HG03025 (cell line): Measurements from ENCODE around the gene ABCF2.

Source experiments
- ATAC-seq: cut with Tn5 transposase; IDR thresholded peaks from one replicate; pipeline ENCODE4 v1.9.1; 2021; ENCODE audit warnings: mild to moderate bottlenecking, moderate library complexity; ENCODE audit not compliant: unreplicated experiment, low FRiP score

ABCF2 gene

DNA sequence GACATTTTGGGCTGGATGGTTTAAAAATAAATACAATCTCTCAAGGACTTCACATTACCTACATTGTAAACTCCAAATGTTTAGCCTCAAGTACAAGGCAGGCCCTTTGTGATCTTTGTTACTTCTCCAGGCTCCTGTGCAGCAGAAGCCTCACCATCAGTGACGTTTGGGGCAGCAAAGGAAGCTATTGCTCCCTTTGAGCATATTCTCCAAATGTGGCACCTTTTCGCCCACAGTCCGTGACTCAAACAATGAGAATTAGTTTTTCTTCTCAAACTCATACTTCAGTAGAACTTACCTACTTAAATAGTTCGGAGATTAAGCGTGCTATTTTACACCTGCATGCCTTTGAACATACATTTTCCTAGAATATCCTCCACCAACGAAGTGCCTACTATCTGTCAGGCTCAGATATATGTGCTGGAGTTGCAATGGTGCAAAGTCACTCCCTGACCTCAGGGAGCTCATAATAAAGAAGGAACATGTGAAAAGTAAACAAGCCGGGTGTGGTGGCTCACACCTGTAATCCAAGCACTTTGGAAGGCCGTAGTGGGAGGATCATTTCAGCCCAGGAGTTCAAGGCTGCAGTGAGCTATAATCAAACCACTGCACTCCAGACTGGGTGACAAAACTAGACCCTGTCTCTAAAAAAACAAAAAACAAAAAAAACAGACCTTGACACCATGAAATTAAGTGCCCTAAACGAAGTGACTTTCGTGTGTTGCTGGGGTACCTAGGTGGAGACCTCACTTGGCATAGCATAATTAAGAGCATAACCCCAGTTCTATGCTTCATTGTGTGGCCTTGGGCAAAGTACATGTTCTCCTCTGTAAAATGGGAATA, 1.2 kb upstream of the ABCF2 start:
- ATAC-seq = no peak

DNA sequence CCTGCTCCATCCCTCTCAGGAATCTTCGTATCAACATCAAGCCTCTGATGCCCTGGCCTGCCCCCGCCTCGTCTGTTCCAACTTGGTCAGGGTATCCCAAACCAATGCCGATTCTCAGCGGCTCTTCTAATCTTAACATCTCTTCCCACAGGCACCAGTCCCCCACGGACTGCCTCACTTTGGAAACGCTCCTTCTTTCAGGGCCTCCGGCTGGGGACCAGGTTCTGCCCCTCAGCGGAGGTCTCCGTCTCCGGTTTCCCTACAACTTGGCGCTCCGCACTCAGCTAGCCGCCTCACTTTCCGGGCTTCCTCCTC, 488 bp downstream of the ABCF2 start:
- ATAC-seq = no peak

- no peak for ATAC-seq
Measured at GRCh38 chr7:151225948-151226510, 976 bp downstream of the ABCF2 start.

- no peak for ATAC-seq
Measured at GRCh38 chr7:151223728-151224127, 3.3 kb downstream of the ABCF2 start.

- ATAC-seq = no peak
Measured at GRCh38 chr7:151218170-151218569, 8.8 kb downstream of the ABCF2 start.

- ATAC-seq = no peak
Measured at GRCh38 chr7:151215396-151215795, 11.6 kb downstream of the ABCF2 start.

- ATAC-seq = no peak
Measured at GRCh38 chr7:151213826-151214225, 13.2 kb downstream of the ABCF2 start.

- no peak for ATAC-seq
Measured at GRCh38 chr7:151212626-151213025, 14.4 kb downstream of the ABCF2 start.

DNA sequence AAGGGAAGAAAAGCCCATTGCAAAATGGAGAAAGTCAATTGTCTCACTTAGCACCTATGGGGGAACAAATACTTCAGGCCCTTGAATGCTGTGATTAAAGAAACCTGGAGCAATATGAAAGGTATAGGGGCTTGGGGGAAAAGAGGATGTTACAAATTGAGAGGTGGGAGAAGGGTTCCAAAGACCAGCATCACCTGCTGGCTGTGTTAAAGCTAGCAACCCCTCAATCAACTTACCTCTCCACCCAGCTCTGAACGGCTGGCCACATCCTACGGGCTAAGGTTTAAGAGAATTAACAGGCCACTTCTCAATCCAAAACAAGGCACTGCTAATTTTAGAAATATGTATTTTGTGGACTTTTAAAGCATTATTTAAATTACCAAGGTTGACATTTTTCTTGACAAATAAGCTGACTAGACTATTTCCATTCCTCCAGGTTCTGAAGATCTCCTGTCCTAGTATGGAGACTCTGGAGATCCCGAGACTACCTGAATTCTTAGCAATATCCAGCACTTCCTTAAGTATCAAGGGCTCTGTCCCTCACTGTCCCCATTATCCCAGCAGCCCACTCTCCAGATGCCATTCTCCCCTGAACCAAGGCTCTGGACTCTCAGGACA, 15.7 kb downstream of the ABCF2 start:
- ATAC-seq = no peak

DNA sequence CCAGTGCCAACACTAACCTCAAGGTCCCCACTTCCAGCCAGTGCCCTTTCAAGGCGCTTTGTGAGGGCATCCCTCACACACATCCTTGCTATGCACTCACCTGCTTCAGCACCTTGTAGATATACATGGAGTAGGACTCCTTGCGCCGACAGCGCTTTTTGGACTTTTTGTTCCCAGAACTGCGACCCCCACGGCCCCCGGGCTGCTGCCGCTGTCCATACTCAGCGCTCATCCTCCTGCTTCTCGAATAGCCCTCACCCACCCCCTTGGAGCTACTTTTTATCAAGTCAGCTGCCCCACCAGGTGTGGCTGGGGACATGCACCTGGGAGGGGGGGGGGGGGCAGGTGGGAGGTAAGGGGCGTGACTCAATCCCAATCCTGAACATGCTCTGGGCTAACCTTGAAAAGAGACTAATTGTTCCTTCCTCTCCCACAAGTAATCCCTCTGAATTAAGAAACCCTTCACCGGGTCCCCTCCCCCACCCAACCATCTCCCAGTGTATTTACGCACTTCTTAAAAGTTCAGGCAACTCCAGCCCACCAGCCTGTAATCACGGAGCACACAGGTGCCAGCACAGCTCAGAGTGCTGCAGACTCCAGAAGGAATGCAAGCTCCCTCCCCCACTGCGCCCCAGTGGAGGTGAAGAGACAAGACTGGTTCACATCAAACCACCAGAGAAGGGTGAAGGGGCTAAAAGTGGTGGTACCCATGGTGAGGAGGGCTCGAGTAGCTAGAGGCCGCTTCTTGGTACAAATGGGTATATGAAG, 16.7 kb downstream of the ABCF2 start, which contains the start of gene H2BK1:
Gene H2BK1 (minus strand): TSS at position 402 of the 768 bp plus-strand sequence. CDS start 170 bp downstream, at position 232.
- no peak for ATAC-seq

GRCh38 chr7:151209588-151209987, 17.4 kb downstream of the ABCF2 start:
- no peak for ATAC-seq

DNA sequence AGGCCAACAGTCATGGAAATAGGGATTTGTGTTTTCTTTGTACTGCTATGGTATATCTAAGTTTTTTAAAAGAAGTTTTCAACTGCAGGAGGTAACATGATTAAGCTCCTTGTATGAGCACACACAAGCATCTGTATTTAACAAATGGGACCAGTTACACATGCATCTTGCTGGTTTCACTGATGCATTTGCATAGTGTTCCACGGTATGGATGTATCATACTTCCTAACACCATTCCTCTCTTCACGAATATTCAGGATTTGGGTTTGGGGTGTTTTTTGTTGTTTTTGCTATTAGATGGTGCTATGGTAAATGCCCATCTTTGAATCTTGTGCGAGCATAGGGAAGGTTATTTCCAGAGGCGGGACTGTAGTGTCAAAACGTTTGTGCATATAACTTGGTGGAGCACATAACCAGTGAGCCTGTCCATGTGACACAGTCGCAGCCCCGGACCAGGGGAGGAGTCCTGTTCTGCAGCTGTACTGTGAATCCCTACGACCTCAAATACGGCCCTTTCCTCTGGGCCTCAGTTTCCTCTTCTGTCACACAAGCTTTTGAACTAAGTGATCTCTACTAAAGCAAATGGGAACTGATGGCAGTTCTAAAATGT, 18.6 kb downstream of the ABCF2 start:
- no peak for ATAC-seq

DNA sequence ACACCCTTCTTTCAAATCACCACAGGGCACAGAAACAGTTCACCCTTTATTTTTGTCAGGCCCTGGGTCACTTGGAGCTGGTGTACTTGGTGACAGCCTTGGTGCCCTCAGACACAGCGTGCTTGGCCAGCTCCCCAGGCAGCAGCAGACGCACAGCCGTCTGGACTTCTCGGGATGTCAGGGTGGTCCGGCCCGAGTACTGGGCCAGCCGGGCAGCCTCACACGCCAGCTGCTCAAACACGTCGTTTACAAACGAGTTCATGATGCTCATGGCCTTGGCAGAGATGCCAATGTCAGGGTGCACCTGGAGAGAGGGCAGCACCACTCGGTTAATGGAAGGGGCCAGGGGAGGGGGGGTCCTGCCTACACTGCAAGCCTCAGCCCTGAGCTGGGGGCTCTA, 19.2 kb downstream of the ABCF2 start:
- no peak for ATAC-seq

GRCh38 chr7:151207315-151207714, 19.7 kb downstream of the ABCF2 start:
- no peak for ATAC-seq

DNA sequence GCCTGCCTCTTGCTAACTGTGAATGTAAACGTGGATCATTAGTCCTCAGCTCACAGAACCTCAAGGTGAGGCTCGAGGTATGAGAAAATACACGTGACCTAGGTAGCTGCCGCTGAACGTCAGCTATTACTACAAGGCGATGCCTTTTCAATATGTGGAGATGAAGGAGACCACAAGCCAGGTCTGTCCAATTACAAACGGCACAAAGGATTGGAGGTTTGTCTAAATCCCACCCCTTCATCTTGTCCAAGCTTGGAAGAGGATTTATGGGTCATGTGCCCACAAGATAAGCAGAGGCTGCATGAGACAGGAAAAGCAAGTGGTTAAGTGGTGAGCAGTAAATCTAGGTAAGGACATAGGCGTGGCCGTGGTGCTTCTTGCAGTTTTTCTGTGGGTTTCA, 20.1 kb downstream of the ABCF2 start:
- ATAC-seq = no peak

DNA sequence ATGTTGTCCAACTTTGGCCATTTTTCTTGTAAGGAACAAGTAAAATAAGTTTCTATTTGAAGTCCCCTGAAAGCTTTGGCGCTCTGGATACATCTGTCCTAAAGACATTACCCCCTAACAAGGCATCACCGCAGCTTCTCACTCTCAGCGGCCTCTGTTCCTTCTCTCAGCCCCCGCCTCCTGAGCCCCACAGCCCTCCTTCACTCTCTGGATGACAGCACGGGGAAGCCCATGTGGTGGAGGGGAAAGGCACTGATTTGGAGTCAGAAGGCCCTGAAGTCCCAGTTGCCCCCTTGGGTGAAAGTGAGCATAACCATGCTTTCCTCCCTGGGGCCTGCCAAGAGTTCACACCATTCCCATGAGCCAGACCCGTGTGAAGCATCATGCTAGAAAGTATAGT, 21.3 kb downstream of the ABCF2 start:
- ATAC-seq = no peak

DNA sequence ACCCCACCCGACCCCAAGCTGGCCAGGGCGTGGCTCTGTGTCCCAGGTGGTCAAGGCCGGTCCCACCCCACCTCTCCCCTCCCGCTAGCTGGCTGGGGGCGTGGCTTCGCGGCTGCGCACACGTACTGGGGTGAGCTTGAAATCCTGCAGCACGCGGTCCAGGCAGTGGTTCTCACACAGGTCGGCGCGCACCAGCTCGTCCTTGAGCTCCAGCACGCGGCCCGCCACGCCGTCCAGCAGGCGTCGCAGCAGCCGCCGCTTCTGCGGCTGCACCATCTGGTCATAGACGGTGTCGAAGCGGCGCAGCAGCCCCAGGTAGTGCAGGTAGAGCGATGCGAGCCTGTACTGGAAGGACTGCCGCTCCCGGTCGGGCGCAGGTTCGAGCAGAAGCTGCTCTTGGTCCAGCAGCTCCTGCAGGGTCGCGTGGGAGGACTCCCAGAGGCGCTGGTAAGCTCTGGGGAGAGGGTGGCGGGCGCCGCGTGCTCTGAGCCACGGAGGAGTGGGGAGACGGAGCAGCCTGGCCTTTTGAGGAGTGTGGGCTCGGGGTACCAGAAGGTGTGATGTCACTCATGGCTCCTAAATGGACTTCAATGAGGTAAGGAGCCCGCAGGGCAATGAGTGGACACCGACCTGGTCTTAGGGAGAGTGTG, 22.5 kb downstream of the ABCF2 start:
- no peak for ATAC-seq

- ATAC-seq = no peak
Measured at GRCh38 chr7:151202836-151203235, 24.2 kb downstream of the ABCF2 start.

DNA sequence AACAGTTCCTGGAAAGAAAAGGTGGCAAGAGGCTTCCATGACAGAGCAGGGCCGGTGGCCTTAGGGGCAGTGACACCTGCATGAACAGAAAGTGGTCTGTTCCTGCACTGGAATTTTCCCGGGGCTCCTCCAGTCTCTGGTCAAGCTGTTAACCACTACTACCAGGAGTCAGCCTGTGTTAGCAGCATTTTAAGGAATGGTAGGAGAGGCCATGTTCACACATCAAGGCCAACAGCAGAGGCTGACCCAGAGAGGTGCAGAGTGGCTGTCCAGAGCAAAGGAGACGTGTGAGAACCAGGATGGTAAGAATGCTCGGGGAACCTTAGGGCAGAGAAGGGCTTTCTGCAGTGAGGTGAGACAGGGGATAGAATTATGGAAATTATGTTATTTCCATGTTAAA, 25.3 kb downstream of the ABCF2 start:
- ATAC-seq = no peak

DNA sequence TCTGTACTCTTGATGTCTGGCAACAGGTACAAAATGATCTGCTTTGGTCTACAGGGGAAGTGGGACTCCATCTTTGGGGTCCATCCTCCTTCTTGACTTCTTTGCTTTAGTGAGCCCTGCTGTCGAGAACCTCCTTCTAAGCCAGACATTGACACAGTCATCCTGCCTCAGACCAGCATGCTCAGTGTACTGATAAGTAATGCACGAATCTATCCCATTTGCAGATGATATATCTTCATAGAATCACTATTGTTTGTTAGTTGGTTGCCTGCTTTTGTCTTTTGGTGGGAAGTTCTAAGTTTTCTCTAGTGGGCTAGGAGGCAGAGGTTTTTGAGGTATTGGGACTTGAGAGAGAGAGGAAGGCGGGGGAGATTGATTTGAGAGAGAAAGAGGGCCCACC, 25.7 kb downstream of the ABCF2 start:
- no peak for ATAC-seq
